Neural progenitor cell (in vitro differentiated cells): ENCODE data around the gene TMEM63C. TPM values are rescaled to one million over a fixed set of nuclear protein-coding genes. Genes with fewer than 3 reads are reported as not detected.

ENCODE experiments used
- DNase-seq: peaks from one replicate; pipeline ENCODE4 v3.0.0-alpha.2; 2016; ENCODE audit warnings: low spot score
- H2AFZ ChIP-seq: fragments of 200-600 bp; sonication (generic); replicated peaks from 2 replicates; pipeline ENCODE4 v1.6.1; 2016; ENCODE audit warnings: antibody characterized with exemption
- H3F3A ChIP-seq: fragments of 200-600 bp; sonication (generic); 2 replicates; pipeline ENCODE4 v1.6.1; 2016; ENCODE audit warnings: antibody characterized with exemption, low read depth
- H3K27ac ChIP-seq: fragments of 200-600 bp; sonication (generic); 2 replicates; pipeline ENCODE4 v1.5.1; 2016; ENCODE audit warnings: mild to moderate bottlenecking
- H3K27me3 ChIP-seq: fragments of 200-600 bp; sonication (generic); 2 replicates; pipeline ENCODE4 v1.6.1; 2016; ENCODE audit warnings: mild to moderate bottlenecking, moderate library complexity
- H3K36me3 ChIP-seq: fragments of 200-600 bp; sonication (generic); 2 replicates; pipeline ENCODE4 v1.5.1; 2016
- H3K4me1 ChIP-seq: fragments of 200-600 bp; sonication (generic); 2 replicates; pipeline ENCODE4 v1.6.1; 2016; ENCODE audit warnings: mixed run types
- H3K4me2 ChIP-seq: fragments of 200-600 bp; sonication (generic); 2 replicates; pipeline ENCODE4 v1.6.1; 2016
- H3K4me3 ChIP-seq: fragments of 200-600 bp; sonication (generic); 2 replicates; pipeline ENCODE4 v1.5.1; 2016
- H3K79me2 ChIP-seq: fragments of 200-600 bp; sonication (generic); 2 replicates; pipeline ENCODE4 v1.6.1; 2016; ENCODE audit warnings: low read depth
- H3K9ac ChIP-seq: fragments of 200-600 bp; sonication (generic); 2 replicates; pipeline ENCODE4 v1.6.1; 2016
- H3K9me3 ChIP-seq: fragments of 200-600 bp; sonication (generic); 2 replicates; pipeline ENCODE4 v1.5.1; 2016; ENCODE audit warnings: low read depth
- H4K20me1 ChIP-seq: fragments of 200-600 bp; sonication (generic); 2 replicates; pipeline ENCODE4 v1.6.1; 2016; ENCODE audit warnings: low read depth
- H3K27ac Mint-ChIP-seq: 3 replicates; pipeline ENCODE4 v1.8.0; 2021; ENCODE audit warnings: mixed read lengths
- H3K27me3 Mint-ChIP-seq: 2 replicates; pipeline ENCODE4 v1.8.0; 2022; ENCODE audit warnings: low read depth, mild to moderate bottlenecking, inconsistent platforms, moderate library complexity, mixed read lengths; ENCODE audit not compliant: insufficient read depth
- H3K36me3 Mint-ChIP-seq: 3 replicates; pipeline ENCODE4 v1.8.0; 2021; ENCODE audit warnings: mixed read lengths
- H3K4me1 Mint-ChIP-seq: 3 replicates; pipeline ENCODE4 v1.8.0; 2021; ENCODE audit warnings: mixed read lengths
- H3K4me3 Mint-ChIP-seq: 3 replicates; pipeline ENCODE4 v1.8.0; 2021; ENCODE audit warnings: mild to moderate bottlenecking, moderate library complexity, mixed read lengths
- H3K9me3 Mint-ChIP-seq: 3 replicates; pipeline ENCODE4 v1.8.0; 2020; ENCODE audit warnings: mixed read lengths
- EZH2 ChIP-seq: fragments of 200-600 bp; sonication (generic); IDR thresholded peaks from 2 replicates; pipeline ENCODE4 v1.6.1; 2017; ENCODE audit warnings: antibody characterized with exemption, mild to moderate bottlenecking, moderate library complexity
- EZH2phosphoT487 ChIP-seq: fragments of 200-600 bp; sonication (generic); IDR thresholded peaks from 2 replicates; pipeline ENCODE4 v1.6.1; 2017; ENCODE audit warnings: antibody characterized with exemption
- microRNA counts: library from miRNA; unstranded; fragments of <30 nt; microRNA quantifications from one replicate; lab custom pipeline; 2016
- microRNA-seq: library from miRNA; unstranded; fragments of <30 nt; microRNA quantifications from one replicate; pipeline ENCODE4, GENCODE V29; 2016
- small RNA-seq: library from RNA; depleted of rRNA; stranded (forward); fragments of <200 nt; gene quantifications from one replicate; pipeline ENCODE3, GENCODE V24; 2015
- total RNA-seq: library from RNA; depleted of rRNA; stranded (reverse); fragments of >200 nt; gene quantifications from 2 replicates; pipeline ENCODE4 v1.2.3, GENCODE V29; 2015; ENCODE audit warnings: low replicate concordance
- TF ChIP-seq, protein P1 (sequence below): fragments of 200-600 bp; sonication (generic); IDR thresholded peaks from 2 replicates; pipeline ENCODE4 v1.5.1; 2017; ENCODE audit warnings: antibody characterized with exemption, mild to moderate bottlenecking

The TMEM63C gene
- total RNA-seq, 1 donor from 2014 or later = 1.5 TPM

DNA sequence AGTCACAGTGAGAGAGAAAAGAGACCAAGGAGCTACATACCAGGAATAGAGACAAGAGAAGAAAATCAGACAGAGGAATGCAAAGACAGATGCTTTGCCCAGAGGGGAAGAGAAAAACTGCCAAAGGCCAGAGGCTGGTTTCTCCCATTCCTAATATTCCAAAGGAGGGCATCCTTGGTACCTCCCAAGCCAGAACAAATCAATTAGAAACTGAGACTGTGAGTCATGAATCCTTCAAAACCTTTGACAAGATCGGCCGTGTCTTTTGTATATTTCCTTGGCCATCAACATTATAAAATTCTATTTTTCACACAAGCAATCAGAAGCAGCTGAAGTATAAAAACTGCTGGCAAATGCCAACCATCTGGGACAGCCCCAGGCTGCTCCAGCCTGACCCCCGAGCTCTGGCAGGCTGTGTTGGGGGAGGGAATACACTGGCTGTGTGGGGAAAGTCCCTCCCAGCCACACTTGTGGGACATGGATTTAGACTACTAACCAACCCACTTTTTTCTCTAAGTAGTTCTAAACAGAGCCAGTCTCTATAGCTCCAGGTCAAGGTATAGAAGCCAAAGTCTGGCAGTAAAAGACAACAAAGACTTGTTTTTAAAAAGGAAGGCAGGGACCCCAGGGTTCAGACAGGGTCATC is 125.4 kb downstream of the TMEM63C start:
- Histone ChIP-seq H3K4me1 (peaks cover 18% of the 10 kb centered on the region), H3K36me3 (no peaks in the 10 kb centered on the region), H3K79me2 (no peaks in the 10 kb centered on the region), H3K4me2 (peak overlapping the region; percentile 68), H3K27me3 (no peaks in the 10 kb centered on the region), H3K27ac (peak overlapping the region; percentile 77), H3K9ac (peak overlapping the region; percentile 17), H4K20me1 (no peaks in the 10 kb centered on the region), H3K9me3 (no peaks in the 10 kb centered on the region), H3F3A (peaks cover 9% of the 10 kb centered on the region), H2AFZ (no peak overlapping the region), H3K4me3 (peak overlapping the region; percentile 22)
- Mint-ChIP-seq H3K9me3 (no peaks in the 10 kb centered on the region), H3K27ac (peak overlapping the region; percentile 98), H3K36me3 (peaks cover 21% of the 10 kb centered on the region), H3K4me3 (peak overlapping the region; percentile 42), H3K4me1 (peaks cover 34% of the 10 kb centered on the region), H3K27me3 (no peaks in the 10 kb centered on the region)
- TF ChIP-seq, protein P1, sequence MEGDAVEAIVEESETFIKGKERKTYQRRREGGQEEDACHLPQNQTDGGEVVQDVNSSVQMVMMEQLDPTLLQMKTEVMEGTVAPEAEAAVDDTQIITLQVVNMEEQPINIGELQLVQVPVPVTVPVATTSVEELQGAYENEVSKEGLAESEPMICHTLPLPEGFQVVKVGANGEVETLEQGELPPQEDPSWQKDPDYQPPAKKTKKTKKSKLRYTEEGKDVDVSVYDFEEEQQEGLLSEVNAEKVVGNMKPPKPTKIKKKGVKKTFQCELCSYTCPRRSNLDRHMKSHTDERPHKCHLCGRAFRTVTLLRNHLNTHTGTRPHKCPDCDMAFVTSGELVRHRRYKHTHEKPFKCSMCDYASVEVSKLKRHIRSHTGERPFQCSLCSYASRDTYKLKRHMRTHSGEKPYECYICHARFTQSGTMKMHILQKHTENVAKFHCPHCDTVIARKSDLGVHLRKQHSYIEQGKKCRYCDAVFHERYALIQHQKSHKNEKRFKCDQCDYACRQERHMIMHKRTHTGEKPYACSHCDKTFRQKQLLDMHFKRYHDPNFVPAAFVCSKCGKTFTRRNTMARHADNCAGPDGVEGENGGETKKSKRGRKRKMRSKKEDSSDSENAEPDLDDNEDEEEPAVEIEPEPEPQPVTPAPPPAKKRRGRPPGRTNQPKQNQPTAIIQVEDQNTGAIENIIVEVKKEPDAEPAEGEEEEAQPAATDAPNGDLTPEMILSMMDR = no peak
- TF ChIP-seq EZH2 = no peak
- no peak for TF ChIP-seq EZH2phosphoT487
- DNase-seq = no peak

MicroRNAs encoded within 50 kb of the gene (microRNA counts, 767-probe panel; counts per million panel counts)
- 10,040 counts per million, percentile 97 among the panel's probes with 10 or more counts for microRNA hsa-miR-1260a (lab: Ali Mortazavi, UCI)

Small RNAs within 50 kb of the gene (microRNA-seq; reads per million reads assigned to microRNA genes)
- not detected for gene MIR1260A

Small RNAs within 50 kb of the gene (small RNA-seq; reads per million reads assigned to genes)
- gene MIR1260A (not detected), gene RF00421 (not detected)

Other genes starting within 250 kb of the TMEM63C start
- gene IRF2BPL, start 153.1 kb upstream of the TMEM63C start, total RNA-seq = 4.8 and 14.9 TPM in 2 replicates
- 22.5 and 24.3 TPM in 2 replicates for gene CIPC, start 83.5 kb upstream of the TMEM63C start, total RNA-seq
- gene ZDHHC22, start 40.0 kb upstream of the TMEM63C start, total RNA-seq = 0.07 and 0.31 TPM in 2 replicates
- not detected in 2 replicates for gene NGB, start 89.4 kb downstream of the TMEM63C start, total RNA-seq
- gene POMT2, start 139.1 kb downstream of the TMEM63C start, total RNA-seq = 6.2 and 14.7 TPM in 2 replicates
- gene GSTZ1, start 139.2 kb downstream of the TMEM63C start, total RNA-seq = 44.2 and 52.5 TPM in 2 replicates
- 19.1 and 23.5 TPM in 2 replicates for gene TMED8, start 195.3 kb downstream of the TMEM63C start, total RNA-seq
- 2.2 and 2.4 TPM in 2 replicates for gene SAMD15, start 195.6 kb downstream of the TMEM63C start, total RNA-seq
- 0.07 and 0.40 TPM in 2 replicates for gene NOXRED1, start 241.7 kb downstream of the TMEM63C start, total RNA-seq